ENCODE results near the gene EML1.

Gene EML1

GRCh38 chr14:99986396-99986795 is 193.2 kb downstream of the EML1 start:
- no peak for DNase-seq (ENCODE audit: extremely low spot score)
- no peak for TF ChIP-seq ELF4 (IDR thresholded peaks at IDR 0.05)
- ChIA-PET CTCF (no interaction called here), POLR2A (no interaction called here)

- CTCF ChIA-PET, result interaction anchor here (0.8 kb wide), 1 partner anchor 28 kb away, joined by 3 read pairs; no protein-coding TSS in a partner anchor
- DNase-seq (ENCODE audit: extremely low spot score), result no peak
- TF ChIP-seq PKNOX1 (IDR thresholded peaks at IDR 0.05) (no peak), L3MBTL2 (conservative IDR thresholded peaks at IDR 0.05) (no peak), BHLHE40 (IDR thresholded peaks at IDR 0.05; ENCODE audit: borderline replicate concordance) (no peak), FOXM1 (IDR thresholded peaks at IDR 0.05; ENCODE audit: borderline replicate concordance) (no peak), ELF4 (IDR thresholded peaks at IDR 0.05) (no peak), FOXA1 (IDR thresholded peaks at IDR 0.05) (no peak)
- POLR2A ChIA-PET, result interaction anchor here (1.2 kb wide), 1 partner anchor 18 kb away, joined by 4 read pairs; no protein-coding TSS in a partner anchor
These were observed 195.8 kb downstream of the EML1 start for GRCh38 chr14:99989032-99989431.

GRCh38 chr14:99990268-99991170 is 197.3 kb downstream of the EML1 start:
- no peak for DNase-seq (ENCODE audit: extremely low spot score)
- CTCF ChIA-PET, result interaction anchor here (0.6 kb wide), 1 partner anchor 16 kb away, joined by 5 read pairs; no protein-coding TSS in a partner anchor

GRCh38 chr14:99991331-99991730 is 198.1 kb downstream of the EML1 start:
- no peak for TF ChIP-seq BHLHE40 (IDR thresholded peaks at IDR 0.05; ENCODE audit: borderline replicate concordance)
- TF ChIP-seq L3MBTL2 (conservative IDR thresholded peaks at IDR 0.05), result no peak
- TF ChIP-seq ZNF384 (IDR thresholded peaks at IDR 0.05), result no peak
- no peak for TF ChIP-seq CTBP1 (IDR thresholded peaks at IDR 0.05; ENCODE audit: borderline replicate concordance)
- TF ChIP-seq HDGF (IDR thresholded peaks at IDR 0.05; ENCODE audit: borderline replicate concordance), result no peak
- TF ChIP-seq ARNT (IDR thresholded peaks at IDR 0.05), result no peak
- no peak for TF ChIP-seq FOXM1 (IDR thresholded peaks at IDR 0.05; ENCODE audit: borderline replicate concordance)
- TF ChIP-seq ELF4 (IDR thresholded peaks at IDR 0.05), result no peak
- TF ChIP-seq FOXK2 (IDR thresholded peaks at IDR 0.05), result no peak
- no peak for TF ChIP-seq SP1 (IDR thresholded peaks at IDR 0.05)
- no peak for TF ChIP-seq NFRKB (IDR thresholded peaks at IDR 0.05)
- no peak for TF ChIP-seq FOXA1 (IDR thresholded peaks at IDR 0.05)
- no peak for TF ChIP-seq LEF1 (IDR thresholded peaks at IDR 0.05; ENCODE audit: borderline replicate concordance)
- no peak for TF ChIP-seq SUZ12 (IDR thresholded peaks at IDR 0.05)
- ChIA-PET POLR2A (no interaction called here), CTCF (no interaction called here)
- no peak for DNase-seq (ENCODE audit: extremely low spot score)

More at GRCh38 chr14:99990268-99991170, 197.3 kb downstream of the EML1 start:
- POLR2A ChIA-PET, result interaction anchor here (1.2 kb wide), 1 partner anchor 19 kb away, joined by 4 read pairs; no protein-coding TSS in a partner anchor
- TF ChIP-seq FOXA1 (IDR thresholded peaks at IDR 0.05) (no peak), FOXM1 (IDR thresholded peaks at IDR 0.05; ENCODE audit: borderline replicate concordance) (no peak), SUZ12 (IDR thresholded peaks at IDR 0.05) (no peak), FOXK2 (IDR thresholded peaks at IDR 0.05) (no peak), L3MBTL2 (conservative IDR thresholded peaks at IDR 0.05) (no peak), SP1 (IDR thresholded peaks at IDR 0.05) (no peak), NFRKB (IDR thresholded peaks at IDR 0.05) (no peak), ELF4 (IDR thresholded peaks at IDR 0.05) (no peak), HDGF (IDR thresholded peaks at IDR 0.05; ENCODE audit: borderline replicate concordance) (no peak), LEF1 (IDR thresholded peaks at IDR 0.05; ENCODE audit: borderline replicate concordance) (no peak), TARDBP (IDR thresholded peaks at IDR 0.05) (no peak), ARNT (IDR thresholded peaks at IDR 0.05) (no peak), BHLHE40 (IDR thresholded peaks at IDR 0.05; ENCODE audit: borderline replicate concordance) (no peak), CTBP1 (IDR thresholded peaks at IDR 0.05; ENCODE audit: borderline replicate concordance) (no peak)

Data from HEK293T (cell line).